Adrenal gland (tissue), 12 donors: ENCODE results near the gene MVD. TPM values are rescaled to one million over a fixed set of nuclear protein-coding genes. Genes with fewer than 3 reads are reported as not detected.
A peak's percentile ranks its signal among the peaks of the same experiment; 100 is the strongest.

ENCODE experiments used
- DNase-seq, 7 donors: peaks; one replicate each; pipeline ENCODE4 v3.0.0-alpha.2; 2019 to 2020
- H3K27ac ChIP-seq, 5 donors: fragments of 200-600 bp; sonication (generic) in 4 of 5; 1 replicate in 3 of 5; 2 replicates in 2 of 5; pipeline versions ENCODE4 v1.5.1 to v1.8.0; 2016 to 2020; ENCODE audit warnings: mild to moderate bottlenecking in 1 of 5
- H3K27me3 ChIP-seq: fragments of 200-600 bp; 2 replicates; pipeline ENCODE4 v1.8.0; 2021
- H3K36me3 ChIP-seq, 2 donors: fragments of 200-600 bp; replicated peaks in 1 of 2; 1 replicate in 1 of 2; 2 replicates in 1 of 2; pipeline versions ENCODE4 v1.5.1 to v1.8.0; 2018 to 2022
- H3K4me1 ChIP-seq, 2 donors: fragments of 200-600 bp; replicated peaks in 1 of 2; 1 replicate in 1 of 2; 2 replicates in 1 of 2; pipeline versions ENCODE4 v1.5.1 to v1.8.0; 2018 to 2021
- H3K4me3 ChIP-seq, 4 donors: fragments of 200-600 bp; sonication (generic) in 3 of 4; one replicate each; pipeline ENCODE4 v1.5.1; 2016 to 2018
- H3K9me3 ChIP-seq, 3 donors: fragments of 200-600 bp; sonication (generic) in 1 of 3; replicated peaks in 1 of 3; 1 replicate in 2 of 3; 2 replicates in 1 of 3; pipeline versions ENCODE4 v1.5.1 to v1.8.0; 2016 to 2021
- CTCF ChIP-seq, 6 experiments: fragments of 450-650 bp in 4 of 6; fragments of 200-600 bp in 2 of 6; sonication (generic) in 1 of 6; IDR thresholded peaks; 1 replicate in 5 of 6; 2 replicates in 1 of 6; pipeline versions ENCODE4 v1.5.1 to v1.8.0; 2016 to 2021; ENCODE audit warnings: antibody characterized with exemption in 6 of 6, mild to moderate bottlenecking in 2 of 6, moderate library complexity in 1 of 6
- POLR2A ChIP-seq, 2 donors: fragments of 450-650 bp; IDR thresholded peaks; one replicate each; pipeline ENCODE4 v1.6.1; 2017; ENCODE audit warnings: antibody characterized with exemption in 2 of 2, mild to moderate bottlenecking in 2 of 2, moderate library complexity in 1 of 2
- WGBS, 4 donors: extraction: QIAGEN DNeasy Blood & Tissue Kit in 2 of 4; methylation state at CpG; one replicate each; pipeline versions ENCODE4 v1.1.5 to v1.1.7; 2013 to 2017; 5-methylcytosine and 5-hydroxymethylcytosine counted together
- intact Hi-C, 2 donors: fragments of 100-400 bp; cut with DNase I; formaldehyde crosslinking; loops; one replicate each; pipeline versions ENCODE4 v1.14.1 to v1.15.0; 2022 to 2023
- polyA plus RNA-seq, 3 donors: library from polyadenylated mRNA; stranded (reverse); fragments of 200-250 nt in 2 of 3; fragments of 350-450 nt in 1 of 3; fragmentation: Illumina TruSeq in 1 of 3; extraction: RNeasy Lipid Tissue Mini Kit (QIAGEN cat#74804) in 1 of 3; gene quantifications; one replicate each; pipeline ENCODE4 v1.2.3, GENCODE V29; 2013 to 2014
- total RNA-seq, 9 donors: library from RNA; depleted of rRNA in 4 of 9; stranded (reverse); fragments of >200 nt in 4 of 9; fragments of 120-200 nt in 1 of 9; fragmentation: NEBNext Ultra II Directional in 1 of 9; extraction: Animal tissue kit (Norgen Biotek cat#: 25700) in 1 of 9; gene quantifications; one replicate each; pipeline versions ENCODE4 v1.1.0 to v1.2.4, GENCODE V29; 2013 to 2023
- donor health status: healthy with polysubstance abuse.
- donor health status: Bipolar disorder and iron deficiency.
- donor health status: DM: yes; HTN: yes; CAD: no.
- donor health status: DM: no; HTN: no; CAD: no.
- donor health status: DM: no; HTN: no; CAD: no.
- donor health status: DM: yes; HTN: yes; CAD: no.

MVD gene
- total and polyA plus RNA-seq, 12 donors: 25.6 to 293 (median 45.4) TPM

GRCh38 chr16:88649924-88650748, 12.8 kb downstream of the MVD start:
- DNase-seq: peak in 2 of 7 donors; percentile 44 to 61
- H3K27me3 ChIP-seq: no peaks in the 10 kb centered on the region
- H3K27ac ChIP-seq: peak overlapping the region in 4 of 5 donors; percentile 52 to 90 (median 66)
- 23 to 43% (median 32%) methylated on average over 12 to 37 of the region's 37 CpGs for WGBS, 4 donors
- TF ChIP-seq POLR2A (IDR thresholded peaks at IDR 0.05) (no peak), CTCF (IDR thresholded peaks at IDR 0.05) (no peak)
- peak overlapping the region in 2 of 4 donors; percentile 30 to 69 for H3K4me3 ChIP-seq
- peaks cover 0 to 12% of the 10 kb centered on the region in 2 donors for H3K4me1 ChIP-seq
- intact Hi-C loops: no loop called here
- no peaks in the 10 kb centered on the region for H3K9me3 ChIP-seq
- peaks cover 0 to 6% of the 10 kb centered on the region in 2 donors for H3K36me3 ChIP-seq

DNA sequence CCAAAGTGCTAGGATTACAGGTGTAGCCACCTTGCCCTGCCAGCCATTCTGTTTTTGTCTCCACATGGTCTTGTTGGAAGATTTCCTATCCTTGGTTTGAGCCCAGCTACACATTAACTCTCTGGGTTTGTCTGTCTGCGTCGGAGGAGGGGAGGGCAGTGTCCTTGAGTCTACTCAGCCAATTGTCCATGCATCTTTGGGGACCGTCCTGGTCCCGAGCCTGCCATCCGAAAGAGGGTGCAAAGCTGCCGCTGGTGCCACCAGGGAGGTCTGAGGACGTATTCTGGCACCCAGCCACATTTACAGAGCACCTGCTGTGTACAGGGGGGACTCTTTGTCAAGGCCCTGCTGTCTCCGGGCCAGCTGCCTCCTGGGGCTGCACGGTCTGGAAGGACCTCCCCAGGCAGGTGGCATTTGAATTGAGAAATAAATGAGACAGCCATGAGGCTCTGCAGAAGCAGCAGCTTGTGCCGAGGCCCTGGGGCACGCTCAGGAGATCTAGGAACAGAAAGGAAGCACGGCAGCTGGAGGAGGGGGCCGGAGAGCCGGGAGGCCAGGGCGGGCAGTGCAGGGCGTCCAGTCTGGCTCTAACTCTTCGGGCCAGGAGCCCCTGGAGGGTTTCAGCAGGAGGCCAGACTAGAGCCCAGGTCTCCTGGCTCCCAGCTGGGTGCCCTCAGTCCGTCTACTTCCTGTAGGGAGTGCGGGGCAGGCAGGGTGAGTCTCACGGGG, 13.5 kb downstream of the MVD start:
- H3K4me1 ChIP-seq: peaks cover 0 to 12% of the 10 kb centered on the region in 2 donors
- H3K27ac ChIP-seq: peak overlapping the region in 1 of 5 donors; percentile 90
- peak overlapping the region in 1 of 4 donors; percentile 69 for H3K4me3 ChIP-seq
- H3K9me3 ChIP-seq: no peaks in the 10 kb centered on the region
- DNase-seq: no peak
- no peak for TF ChIP-seq CTCF (IDR thresholded peaks at IDR 0.05)
- no peak for TF ChIP-seq POLR2A (IDR thresholded peaks at IDR 0.05)
- H3K36me3 ChIP-seq: no peaks in the 10 kb centered on the region
- intact Hi-C loops: no loop called here
- 57 to 71% (median 65%) methylated on average over 14 to 20 of the region's 20 CpGs for WGBS, 4 donors
- no peaks in the 10 kb centered on the region for H3K27me3 ChIP-seq

DNA sequence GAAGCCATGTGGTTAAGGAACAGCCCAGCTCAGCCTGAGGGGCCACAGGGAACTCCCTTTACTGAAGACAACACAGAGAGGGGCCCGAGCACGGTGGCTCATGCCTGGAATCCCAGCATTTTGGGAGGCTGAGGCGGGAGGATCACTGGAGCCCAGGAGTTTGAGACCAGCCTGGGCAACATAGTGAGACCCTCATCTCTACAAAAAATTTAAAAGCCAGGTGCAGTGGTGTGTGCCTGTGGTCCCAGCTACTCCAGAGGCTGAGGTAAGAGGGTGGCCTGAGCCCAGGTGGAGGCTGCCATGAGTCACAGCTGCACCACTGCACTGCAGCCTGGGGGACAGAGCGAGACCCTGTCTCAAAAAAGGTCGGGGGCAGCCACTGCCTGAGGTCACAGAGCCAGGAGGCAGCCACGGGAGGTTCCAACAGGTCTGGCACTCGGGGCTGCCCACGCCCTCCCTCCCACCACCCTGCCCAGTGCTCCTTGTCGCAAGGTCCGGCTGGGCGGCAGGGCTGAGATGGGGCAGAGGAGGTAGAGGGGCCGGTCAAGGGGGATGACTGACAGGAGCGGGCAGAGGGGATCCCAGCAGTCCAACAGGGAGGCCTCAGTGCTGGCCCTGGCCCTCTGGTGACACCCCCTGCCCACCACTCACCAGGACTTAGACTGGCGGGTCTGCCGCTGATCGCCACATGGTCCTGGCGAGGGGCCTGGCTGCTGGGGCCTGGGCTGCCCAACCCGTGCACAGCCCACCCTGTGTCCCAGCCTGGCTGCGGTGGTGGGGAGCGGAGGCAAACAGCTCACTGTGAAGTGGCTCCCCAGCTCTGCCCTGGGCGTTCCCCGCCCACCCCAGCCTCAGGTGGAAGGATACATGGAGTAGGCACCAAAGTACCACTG, 15.5 kb downstream of the MVD start:
- 68 to 89% (median 87%) methylated on average over 5 to 22 of the region's 22 CpGs for WGBS, 4 donors
- Histone ChIP-seq H3K27ac (no peak overlapping the region), H3K36me3 (no peaks in the 10 kb centered on the region), H3K27me3 (no peaks in the 10 kb centered on the region), H3K4me3 (no peak overlapping the region), H3K9me3 (no peaks in the 10 kb centered on the region), H3K4me1 (peaks cover 0 to 12% of the 10 kb centered on the region in 2 donors)
- TF ChIP-seq POLR2A (IDR thresholded peaks at IDR 0.05) (no peak), CTCF (IDR thresholded peaks at IDR 0.05) (no peak)
- intact Hi-C loops: no loop called here
- DNase-seq: no peak
